GM12878 (cell line): ENCODE results near the gene IL11. TPM values are rescaled to one million over a fixed set of nuclear protein-coding genes. Genes with fewer than 3 reads are reported as not detected.

ENCODE experiments used
- ELK1 ChIP-seq: IDR thresholded peaks from 2 replicates; pipeline ENCODE4 v1.6.1; 2012; ENCODE audit warnings: low read depth, low read length, improper control_type of control experiment
- ETV6 ChIP-seq, 2 experiments: fragments of 450-650 bp in 1 of 2; IDR thresholded peaks in 1 of 2; conservative IDR thresholded peaks in 1 of 2; 2 replicates each; pipeline ENCODE4 v1.6.1; 2014; ENCODE audit warnings: antibody characterized with exemption in 1 of 2, borderline replicate concordance in 1 of 2, low read depth in 1 of 2, mild to moderate bottlenecking in 1 of 2, moderate library complexity in 1 of 2
- EZH2 ChIP-seq: IDR thresholded peaks from 2 replicates; pipeline ENCODE4 v1.6.1; 2012; ENCODE audit warnings: low read depth, mild to moderate bottlenecking, control low read depth, inconsistent platforms, low read length, borderline replicate concordance; ENCODE audit not compliant: control insufficient read depth
- HDGF ChIP-seq: fragments of 450-650 bp; IDR thresholded peaks from 2 replicates; pipeline ENCODE4 v1.6.1; 2016; ENCODE audit warnings: antibody characterized with exemption
- MEF2A ChIP-seq: IDR thresholded peaks from 2 replicates; pipeline ENCODE4 v1.6.1; 2011; ENCODE audit warnings: low read depth, mild to moderate bottlenecking, low read length, moderate library complexity; ENCODE audit not compliant: insufficient read depth
- MLLT1 ChIP-seq: fragments of 450-650 bp; IDR thresholded peaks from 2 replicates; pipeline ENCODE4 v1.6.1; 2016; ENCODE audit warnings: mild to moderate bottlenecking
- MXI1 ChIP-seq: fragments of 150-350 bp; IDR thresholded peaks from 2 replicates; pipeline ENCODE4 v1.6.1; 2011; ENCODE audit warnings: low read depth, mild to moderate bottlenecking, inconsistent platforms, low read length, improper control_type of control experiment
- POLR2A ChIP-seq: IDR thresholded peaks from 2 replicates; pipeline ENCODE4 v1.6.1; 2011; ENCODE audit warnings: low read depth, mild to moderate bottlenecking, low read length
- SKIL ChIP-seq: fragments of 450-650 bp; IDR thresholded peaks from 2 replicates; pipeline ENCODE4 v1.6.1; 2017; ENCODE audit warnings: mild to moderate bottlenecking, low read depth, inconsistent platforms; ENCODE audit not compliant: poor library complexity, severe bottlenecking
- SUZ12 ChIP-seq: fragments of 200-600 bp; sonication (generic); IDR thresholded peaks from one replicate; pipeline ENCODE4 v1.6.1; 2018; ENCODE audit warnings: antibody characterized with exemption, mild to moderate bottlenecking; ENCODE audit not compliant: unreplicated experiment
- ZNF384 ChIP-seq: IDR thresholded peaks from 2 replicates; pipeline ENCODE4 v1.6.1; 2012; ENCODE audit warnings: low read depth, mild to moderate bottlenecking, low read length, improper control_type of control experiment, borderline replicate concordance
- polyA plus RNA-seq, 11 experiments: library from polyadenylated mRNA; depleted of rRNA in 4 of 11; unstranded in 6 of 11; stranded (reverse) in 5 of 11; fragments of >200 nt; fragmentation: Nextera tagmentation in 4 of 11; fragmentation: Illumina TruSeq in 1 of 11; extraction: Ambion mirVana in 4 of 11; extraction: Trizol in 1 of 11; gene quantifications; 1 replicate in 1 of 11; 2 replicates in 10 of 11; pipeline versions ENCODE4 v1.2.1 to v1.2.3, GENCODE V29; 2011 to 2016; ENCODE audit warnings: inconsistent platforms in 2 of 11, missing spikeins in 2 of 11, low read depth in 1 of 11
- total RNA-seq, 4 experiments: library from RNA; depleted of rRNA in 3 of 4; stranded (reverse); fragments of >200 nt in 3 of 4; fragmentation: Illumina TruSeq in 1 of 4; extraction: Trizol in 1 of 4; gene quantifications; 2 replicates each; pipeline versions ENCODE4 v1.2.1 to v1.2.3, GENCODE V29; 2013 to 2021
- TF ChIP-seq, protein P1 (sequence below), 3 experiments: IDR thresholded peaks in 2 of 3; conservative IDR thresholded peaks in 1 of 3; 2 replicates each; pipeline ENCODE4 v1.5.1; 2011; ENCODE audit warnings: low read depth in 3 of 3, low read length in 3 of 3, mild to moderate bottlenecking in 3 of 3, control low read depth in 2 of 3, moderate library complexity in 2 of 3, inconsistent platforms in 1 of 3, mixed read lengths in 1 of 3; ENCODE audit not compliant: control insufficient read depth in 2 of 3, insufficient read depth in 1 of 3; ENCODE audit errors: extremely low read depth in 1 of 3
- TF ChIP-seq, protein P2 (sequence below): fragments of 450-650 bp; formaldehyde crosslinking; IDR thresholded peaks from 2 replicates; pipeline ENCODE4 v1.4.0; 2022; ENCODE audit warnings: mild to moderate bottlenecking, moderate library complexity

The IL11 gene
- total and polyA plus RNA-seq, 10 of the 15 experiments (the other 5 are each of a cell fraction or from before 2014, with no cell fraction given), result 0.15 TPM; not detected in 9

DNA sequence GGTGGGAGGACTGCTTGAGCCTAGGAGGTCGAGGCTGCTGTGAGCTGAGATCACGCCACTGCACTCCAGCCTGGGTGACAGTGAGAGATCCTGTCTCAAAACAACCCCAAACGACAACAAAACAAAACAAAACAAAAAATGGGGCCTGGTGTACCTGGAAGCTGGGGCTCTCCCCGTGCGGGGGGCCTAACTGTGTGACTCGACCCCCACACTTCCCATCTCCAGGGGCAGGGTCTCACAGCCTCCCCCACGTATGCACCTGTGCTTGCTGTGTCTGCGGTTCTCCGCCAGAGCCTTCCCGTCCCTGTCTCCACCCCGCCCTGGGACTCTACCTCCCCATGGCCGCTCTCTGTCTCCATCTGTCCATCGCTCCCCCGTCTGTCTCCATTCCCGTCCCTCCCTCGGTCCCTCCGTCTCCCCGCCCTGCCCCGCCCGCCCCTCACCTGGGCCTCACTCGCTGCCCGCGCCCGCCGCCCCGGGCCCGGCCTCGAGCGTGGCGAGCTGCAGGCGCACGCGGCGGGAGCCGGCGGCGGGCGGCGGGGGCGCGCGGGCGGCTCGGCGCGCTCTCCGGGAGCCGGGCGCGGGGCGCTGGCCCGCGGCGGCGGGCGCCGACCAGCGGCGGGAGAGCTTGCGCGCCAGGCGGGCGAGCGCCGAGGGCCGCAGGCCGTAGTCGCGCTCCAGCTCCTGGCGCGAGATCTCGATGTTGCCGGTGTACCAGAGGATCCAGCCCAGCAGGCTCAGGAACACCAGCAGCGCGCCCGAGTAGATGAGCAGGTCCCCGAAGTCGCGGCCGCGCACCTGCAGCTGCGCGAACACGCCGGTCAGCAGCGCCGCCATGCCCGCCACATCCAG is 13.2 kb upstream of the IL11 start (continued):
- no peak for TF ChIP-seq ETV6 (conservative IDR thresholded peaks at IDR 0.05 in 1 of 2, IDR thresholded peaks at IDR 0.05 in 1 of 2; ENCODE audit: borderline replicate concordance in 1 of 2, low read depth in 1 of 2)
- TF ChIP-seq SKIL, result no peak
- TF ChIP-seq MEF2A, result no peak
- TF ChIP-seq ZNF384, result no peak
- TF ChIP-seq POLR2A, result peak; percentile 80
- TF ChIP-seq SUZ12, result no peak
- TF ChIP-seq MLLT1, result no peak
- TF ChIP-seq EZH2, result no peak
- TF ChIP-seq ELK1, result no peak
- TF ChIP-seq, protein P1, sequence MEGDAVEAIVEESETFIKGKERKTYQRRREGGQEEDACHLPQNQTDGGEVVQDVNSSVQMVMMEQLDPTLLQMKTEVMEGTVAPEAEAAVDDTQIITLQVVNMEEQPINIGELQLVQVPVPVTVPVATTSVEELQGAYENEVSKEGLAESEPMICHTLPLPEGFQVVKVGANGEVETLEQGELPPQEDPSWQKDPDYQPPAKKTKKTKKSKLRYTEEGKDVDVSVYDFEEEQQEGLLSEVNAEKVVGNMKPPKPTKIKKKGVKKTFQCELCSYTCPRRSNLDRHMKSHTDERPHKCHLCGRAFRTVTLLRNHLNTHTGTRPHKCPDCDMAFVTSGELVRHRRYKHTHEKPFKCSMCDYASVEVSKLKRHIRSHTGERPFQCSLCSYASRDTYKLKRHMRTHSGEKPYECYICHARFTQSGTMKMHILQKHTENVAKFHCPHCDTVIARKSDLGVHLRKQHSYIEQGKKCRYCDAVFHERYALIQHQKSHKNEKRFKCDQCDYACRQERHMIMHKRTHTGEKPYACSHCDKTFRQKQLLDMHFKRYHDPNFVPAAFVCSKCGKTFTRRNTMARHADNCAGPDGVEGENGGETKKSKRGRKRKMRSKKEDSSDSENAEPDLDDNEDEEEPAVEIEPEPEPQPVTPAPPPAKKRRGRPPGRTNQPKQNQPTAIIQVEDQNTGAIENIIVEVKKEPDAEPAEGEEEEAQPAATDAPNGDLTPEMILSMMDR (IDR thresholded peaks at IDR 0.05 in 2 of 3, conservative IDR thresholded peaks at IDR 0.05 in 1 of 3; ENCODE audit: control insufficient read depth in 2 of 3, extremely low read depth in 1 of 3, insufficient read depth in 1 of 3, low read depth in 3 of 3, low read length in 3 of 3), result peak in 2 of 3 experiments; percentile 12 to 46; a peak in 2 of 6 replicates
- 0 out of 2 replicates have a peak, but pooled peaks have one; percentile 33 for TF ChIP-seq HDGF
- TF ChIP-seq, protein P2, sequence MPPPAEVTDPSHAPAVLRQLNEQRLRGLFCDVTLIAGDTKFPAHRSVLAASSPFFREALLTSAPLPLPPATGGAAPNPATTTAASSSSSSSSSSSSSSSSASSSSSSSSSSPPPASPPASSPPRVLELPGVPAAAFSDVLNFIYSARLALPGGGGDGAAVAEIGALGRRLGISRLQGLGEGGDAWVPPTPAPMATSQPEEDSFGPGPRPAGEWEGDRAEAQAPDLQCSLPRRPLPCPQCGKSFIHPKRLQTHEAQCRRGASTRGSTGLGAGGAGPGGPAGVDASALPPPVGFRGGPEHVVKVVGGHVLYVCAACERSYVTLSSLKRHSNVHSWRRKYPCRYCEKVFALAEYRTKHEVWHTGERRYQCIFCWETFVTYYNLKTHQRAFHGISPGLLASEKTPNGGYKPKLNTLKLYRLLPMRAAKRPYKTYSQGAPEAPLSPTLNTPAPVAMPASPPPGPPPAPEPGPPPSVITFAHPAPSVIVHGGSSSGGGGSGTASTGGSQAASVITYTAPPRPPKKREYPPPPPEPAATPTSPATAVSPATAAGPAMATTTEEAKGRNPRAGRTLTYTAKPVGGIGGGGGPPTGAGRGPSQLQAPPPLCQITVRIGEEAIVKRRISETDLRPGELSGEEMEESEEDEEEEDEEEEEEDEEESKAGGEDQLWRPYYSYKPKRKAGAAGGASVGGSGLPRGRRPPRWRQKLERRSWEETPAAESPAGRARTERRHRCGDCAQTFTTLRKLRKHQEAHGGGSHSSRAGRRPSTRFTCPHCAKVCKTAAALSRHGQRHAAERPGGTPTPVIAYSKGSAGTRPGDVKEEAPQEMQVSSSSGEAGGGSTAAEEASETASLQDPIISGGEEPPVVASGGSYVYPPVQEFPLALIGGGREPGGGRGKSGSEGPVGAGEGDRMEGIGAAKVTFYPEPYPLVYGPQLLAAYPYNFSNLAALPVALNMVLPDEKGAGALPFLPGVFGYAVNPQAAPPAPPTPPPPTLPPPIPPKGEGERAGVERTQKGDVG, result no peak
- TF ChIP-seq MXI1, result no peak
